Gastroesophageal sphincter (tissue), 4 donors: Measurements from ENCODE around the gene CDCA5. TPM values are rescaled to one million over a fixed set of nuclear protein-coding genes. Genes with fewer than 3 reads are reported as not detected.

Experiments used
- ATAC-seq: fragments of 150-250 bp; one replicate; pipeline ENCODE4 v1.9.1; 2016; ENCODE audit warnings: mild to moderate bottlenecking, moderate library complexity
- H3K27ac ChIP-seq, 4 donors: fragments of 200-600 bp; sonication (generic) in 3 of 4; 1 replicate in 3 of 4; 2 replicates in 1 of 4; pipeline ENCODE4 v1.5.1; 2016 to 2019
- H3K27me3 ChIP-seq: fragments of 200-600 bp; sonication (generic); one replicate; pipeline ENCODE4 v1.5.1; 2019
- H3K36me3 ChIP-seq, 2 donors: fragments of 200-600 bp; sonication (generic); one replicate each; pipeline ENCODE4 v1.5.1; 2019; ENCODE audit warnings: control low read depth in 1 of 2
- H3K4me1 ChIP-seq, 3 donors: fragments of 200-600 bp; sonication (generic); 1 replicate in 2 of 3; 2 replicates in 1 of 3; pipeline ENCODE4 v1.5.1; 2016 to 2019; ENCODE audit warnings: control low read depth in 2 of 3
- H3K4me3 ChIP-seq, 2 donors: fragments of 200-600 bp; sonication (generic); one replicate each; pipeline ENCODE4 v1.5.1; 2019; ENCODE audit warnings: mild to moderate bottlenecking in 1 of 2, moderate library complexity in 1 of 2
- H3K9me3 ChIP-seq, 3 donors: fragments of 200-600 bp; sonication (generic); one replicate each; pipeline ENCODE4 v1.5.1; 2017 to 2019; ENCODE audit warnings: control low read depth in 2 of 3
- CTCF ChIP-seq, 4 experiments: fragments of 200-600 bp in 2 of 4; fragments of 450-650 bp in 2 of 4; sonication (generic) in 1 of 4; IDR thresholded peaks; one replicate each; pipeline ENCODE4 v1.5.1; 2017 to 2019; ENCODE audit warnings: antibody characterized with exemption in 4 of 4, mild to moderate bottlenecking in 2 of 4, moderate library complexity in 2 of 4
- EP300 ChIP-seq: sonication (generic); formaldehyde crosslinking; IDR thresholded peaks from one replicate; pipeline ENCODE4 v1.6.1; 2017; ENCODE audit warnings: antibody characterized with exemption, mild to moderate bottlenecking
- POLR2A ChIP-seq, 2 donors: fragments of 450-650 bp; IDR thresholded peaks; one replicate each; pipeline ENCODE4 v1.6.1; 2017; ENCODE audit warnings: antibody characterized with exemption in 2 of 2, mild to moderate bottlenecking in 2 of 2, moderate library complexity in 1 of 2
- POLR2AphosphoS5 ChIP-seq: sonication (generic); formaldehyde crosslinking; IDR thresholded peaks from one replicate; pipeline ENCODE4 v1.6.1; 2017; ENCODE audit warnings: antibody characterized with exemption
- WGBS, 2 donors: methylation state at CpG; one replicate each; pipeline ENCODE4 v1.1.5; 2018; ENCODE audit warnings: low coverage in 1 of 2; 5-methylcytosine and 5-hydroxymethylcytosine counted together
- total RNA-seq, 4 donors: library from RNA; depleted of rRNA; stranded (reverse); fragments of >200 nt; gene quantifications; one replicate each; pipeline ENCODE4 v1.1.0, GENCODE V29; 2016

Gene CDCA5
- total RNA-seq, 4 donors from 2014 or later = 0.78 to 1.7 (median 0.99) TPM

GRCh38 chr11:65069217-65069616, 14.6 kb downstream of the CDCA5 start:
- no peak for ATAC-seq
- WGBS, 2 donors = 54 to 69% methylated on average over 4 to 9 of the region's 9 CpGs
- no peaks in the 10 kb centered on the region for H3K9me3 ChIP-seq
- no peaks in the 10 kb centered on the region for H3K27me3 ChIP-seq
- H3K27ac ChIP-seq = no peak overlapping the region
- H3K36me3 ChIP-seq = no peaks in the 10 kb centered on the region
- TF ChIP-seq POLR2AphosphoS5 (no peak), EP300 (no peak), POLR2A (IDR thresholded peaks at IDR 0.05) (no peak), CTCF (IDR thresholded peaks at IDR 0.05) (no peak)
- H3K4me3 ChIP-seq = no peak overlapping the region
- no peaks in the 10 kb centered on the region for H3K4me1 ChIP-seq

GRCh38 chr11:65067446-65067845, 16.4 kb downstream of the CDCA5 start:
- Histone ChIP-seq H3K36me3 (no peaks in the 10 kb centered on the region), H3K27ac (no peak overlapping the region), H3K9me3 (no peaks in the 10 kb centered on the region), H3K4me3 (no peak overlapping the region), H3K4me1 (no peaks in the 10 kb centered on the region), H3K27me3 (no peaks in the 10 kb centered on the region)
- TF ChIP-seq CTCF (IDR thresholded peaks at IDR 0.05) = no peak
- TF ChIP-seq EP300 = no peak
- TF ChIP-seq POLR2AphosphoS5 = no peak
- TF ChIP-seq POLR2A (IDR thresholded peaks at IDR 0.05) = no peak
- 60% methylated on average over 3 of the region's 10 CpGs; no CpG with 5 or more reads in 1 of the 2 donors for WGBS, 2 donors
- no peak for ATAC-seq

GRCh38 chr11:65066805-65067291, 17.0 kb downstream of the CDCA5 start:
- no peaks in the 10 kb centered on the region for H3K9me3 ChIP-seq
- no peak overlapping the region for H3K4me3 ChIP-seq
- WGBS, 2 donors = 17% methylated on average over 1 of the region's 4 CpGs; no CpG with 5 or more reads in 1 of the 2 donors
- no peaks in the 10 kb centered on the region for H3K36me3 ChIP-seq
- H3K27me3 ChIP-seq = no peaks in the 10 kb centered on the region
- H3K27ac ChIP-seq = no peak overlapping the region
- ATAC-seq = no peak
- TF ChIP-seq POLR2AphosphoS5 = no peak
- TF ChIP-seq CTCF (IDR thresholded peaks at IDR 0.05) = no peak
- TF ChIP-seq POLR2A (IDR thresholded peaks at IDR 0.05) = no peak
- TF ChIP-seq EP300 = no peak
- no peaks in the 10 kb centered on the region for H3K4me1 ChIP-seq

- no peak for ATAC-seq
- no peak for TF ChIP-seq POLR2A (IDR thresholded peaks at IDR 0.05)
- TF ChIP-seq EP300 = no peak
- no peak for TF ChIP-seq CTCF (IDR thresholded peaks at IDR 0.05)
- TF ChIP-seq POLR2AphosphoS5 = no peak
These were observed 17.5 kb downstream of the CDCA5 start for GRCh38 chr11:65066315-65066714.

GRCh38 chr11:65065851-65066250, 18.0 kb downstream of the CDCA5 start:
- TF ChIP-seq POLR2AphosphoS5 (no peak), POLR2A (IDR thresholded peaks at IDR 0.05) (no peak), CTCF (IDR thresholded peaks at IDR 0.05) (no peak), EP300 (no peak)
- no peak for ATAC-seq
- Histone ChIP-seq H3K9me3 (no peaks in the 10 kb centered on the region), H3K4me3 (no peak overlapping the region), H3K36me3 (no peaks in the 10 kb centered on the region), H3K27me3 (no peaks in the 10 kb centered on the region), H3K4me1 (no peaks in the 10 kb centered on the region), H3K27ac (no peak overlapping the region)
- WGBS, 2 donors = no CpG with 5 or more reads among the region's 7 CpGs

More at GRCh38 chr11:65066315-65066714, 17.5 kb downstream of the CDCA5 start:
- Histone ChIP-seq H3K36me3 (no peaks in the 10 kb centered on the region), H3K27me3 (no peaks in the 10 kb centered on the region), H3K9me3 (no peaks in the 10 kb centered on the region), H3K4me3 (no peak overlapping the region), H3K4me1 (no peaks in the 10 kb centered on the region), H3K27ac (no peak overlapping the region)
- WGBS, 2 donors = no CpG with 5 or more reads among the region's 11 CpGs
